KOPT-K1 (cell line): ENCODE data around the gene LAMP5.

ENCODE experiments used
- H3K27ac ChIP-seq: fragments of 200-600 bp; sonication (generic); 2 replicates; pipeline ENCODE4 v1.5.1; 2016; ENCODE audit warnings: antibody characterized with exemption, mild to moderate bottlenecking, low read depth, low read length; ENCODE audit not compliant: poor library complexity, severe bottlenecking
- H3K36me3 ChIP-seq: fragments of 200-600 bp; sonication (generic); 2 replicates; pipeline ENCODE4 v1.5.1; 2017; ENCODE audit warnings: antibody characterized with exemption, mild to moderate bottlenecking, low read length, moderate library complexity; ENCODE audit not compliant: insufficient read depth
- H3K9me3 ChIP-seq: fragments of 200-600 bp; sonication (generic); 2 replicates; pipeline ENCODE4 v1.5.1; 2017; ENCODE audit warnings: antibody characterized with exemption, low read length, mild to moderate bottlenecking; ENCODE audit not compliant: insufficient read depth, poor library complexity, severe bottlenecking

Gene LAMP5

DNA sequence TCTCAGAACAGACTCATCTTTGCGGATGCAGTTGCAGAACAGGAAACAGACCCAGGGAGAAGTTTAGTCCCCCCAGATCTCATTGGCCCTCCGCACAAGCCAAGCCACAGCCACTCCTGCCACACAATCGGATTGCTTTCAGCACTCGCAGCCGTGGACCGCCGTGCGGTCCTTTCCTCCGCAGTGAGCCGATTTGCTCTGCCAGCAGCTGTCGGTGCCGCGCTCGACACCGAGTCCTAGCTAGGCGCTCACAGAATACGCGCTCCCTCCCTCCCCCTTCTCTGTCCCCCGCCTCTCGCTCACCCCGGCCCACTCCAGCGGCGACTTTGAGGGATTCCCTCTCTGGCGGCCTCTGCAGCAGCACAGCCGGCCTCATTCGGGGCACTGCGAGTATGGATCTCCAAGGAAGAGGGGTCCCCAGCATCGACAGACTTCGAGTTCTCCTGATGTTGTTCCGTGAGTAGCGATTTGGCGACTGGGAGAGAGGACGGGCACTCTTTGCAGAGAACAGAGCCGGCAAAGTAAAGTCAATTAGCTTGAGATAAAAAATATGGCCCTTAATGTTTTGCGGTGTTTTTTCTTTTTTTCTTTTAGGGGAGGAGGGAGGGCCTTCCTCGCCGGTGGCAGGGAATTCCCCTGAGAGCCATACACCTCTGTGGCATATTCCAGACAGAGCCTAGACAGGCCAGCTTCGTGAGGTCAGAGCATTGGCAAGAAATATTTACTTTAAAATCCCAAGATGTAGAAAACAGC, at the start of gene LAMP5:
TSS of gene LAMP5 (plus strand) at position 130 of the 753 bp plus-strand sequence. CDS start at position 393, 263 bp downstream.
- no peaks in the 10 kb centered on the region for H3K36me3 ChIP-seq
- H3K9me3 ChIP-seq: no peaks in the 10 kb centered on the region
- H3K27ac ChIP-seq: no peak within 1 kb of the TSS

DNA sequence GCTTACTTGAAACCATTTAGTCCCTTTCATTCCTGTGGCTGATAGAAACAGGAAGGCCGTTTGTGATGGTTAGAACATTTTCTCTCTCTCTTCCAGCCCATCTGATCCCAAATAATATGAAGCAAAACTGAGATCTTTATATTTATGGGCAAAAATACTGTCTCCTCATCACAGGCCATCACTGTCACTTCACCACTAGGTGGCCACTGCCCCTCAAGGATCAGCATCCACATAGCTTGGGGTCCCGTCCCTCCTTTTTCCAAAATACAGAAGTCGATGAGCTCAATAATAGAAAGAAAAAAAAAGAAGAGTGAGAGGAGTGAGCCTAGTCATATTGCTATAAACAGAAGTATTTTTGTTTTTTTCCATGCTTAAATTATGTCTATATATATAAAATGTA, 46.4 kb upstream of the LAMP5 start:
- Histone ChIP-seq H3K27ac (no peak overlapping the region), H3K36me3 (no peaks in the 10 kb centered on the region), H3K9me3 (no peaks in the 10 kb centered on the region)

DNA sequence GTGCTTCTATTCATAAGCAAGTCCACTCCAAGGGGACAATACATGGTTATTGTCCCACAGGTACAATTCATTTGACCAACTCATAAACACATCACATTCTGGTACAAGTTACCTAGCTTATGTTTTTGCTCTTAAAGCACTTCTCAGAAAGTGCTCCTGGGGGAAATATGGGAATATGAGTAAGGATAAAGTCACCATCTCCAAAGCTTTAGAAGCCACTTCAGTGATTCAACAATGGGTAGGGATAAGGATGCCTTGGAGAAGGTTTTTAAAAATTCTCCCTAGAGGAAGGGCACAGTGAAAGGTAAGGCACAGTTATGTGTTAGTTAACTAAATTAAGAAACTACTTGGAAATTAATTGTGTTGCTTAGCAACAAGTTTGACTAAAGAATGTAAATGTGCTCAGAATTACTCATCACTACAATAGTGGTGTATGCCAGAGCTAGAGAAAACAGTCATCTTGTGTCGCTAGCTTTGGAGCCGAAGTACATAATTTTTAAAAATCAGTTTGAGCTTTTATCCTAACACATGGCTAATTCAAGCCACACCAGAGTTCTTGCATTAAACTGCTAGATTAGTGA, 39.5 kb upstream of the LAMP5 start:
- H3K27ac ChIP-seq: no peak overlapping the region
- no peaks in the 10 kb centered on the region for H3K9me3 ChIP-seq
- no peaks in the 10 kb centered on the region for H3K36me3 ChIP-seq

DNA sequence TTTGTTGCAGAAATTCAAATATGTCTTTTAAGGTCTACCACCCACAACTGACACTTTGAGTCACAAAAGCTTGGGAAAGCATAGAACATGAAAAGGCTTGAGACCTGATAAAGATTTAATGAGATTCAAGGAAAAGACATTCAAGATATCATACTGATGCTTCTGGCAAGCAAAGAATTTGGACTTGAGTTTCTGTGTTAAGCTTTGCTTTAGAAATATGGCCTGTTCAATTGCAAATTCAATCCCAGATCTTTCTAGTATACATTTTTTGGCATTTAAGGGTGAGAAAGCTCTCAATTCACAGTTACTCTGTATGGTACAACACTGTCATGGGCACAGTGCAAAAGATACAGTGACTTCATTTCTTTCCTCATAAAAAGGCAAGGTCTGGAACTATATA, 38.9 kb upstream of the LAMP5 start:
- Histone ChIP-seq H3K36me3 (no peaks in the 10 kb centered on the region), H3K9me3 (no peaks in the 10 kb centered on the region), H3K27ac (no peak overlapping the region)

DNA sequence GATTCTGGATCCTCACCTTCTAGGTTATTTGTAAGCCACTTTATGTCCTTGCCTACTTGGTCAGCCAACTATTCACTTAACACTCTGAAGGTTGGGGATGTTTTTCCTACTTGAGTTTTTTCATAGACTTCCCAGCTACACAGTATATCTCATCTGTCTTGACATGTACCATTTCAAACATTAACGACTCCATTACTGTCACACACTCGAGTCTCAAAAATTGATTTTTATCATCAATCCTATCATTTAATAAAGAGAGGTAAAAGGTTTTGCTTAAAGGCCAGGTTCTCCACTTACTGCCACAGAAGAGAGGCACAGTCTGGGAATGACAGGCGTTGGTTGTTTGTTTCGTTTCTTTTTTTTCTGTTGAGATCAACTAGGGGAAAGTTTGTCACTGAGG, 38.2 kb upstream of the LAMP5 start:
- no peaks in the 10 kb centered on the region for H3K36me3 ChIP-seq
- H3K9me3 ChIP-seq: no peaks in the 10 kb centered on the region
- no peak overlapping the region for H3K27ac ChIP-seq

DNA sequence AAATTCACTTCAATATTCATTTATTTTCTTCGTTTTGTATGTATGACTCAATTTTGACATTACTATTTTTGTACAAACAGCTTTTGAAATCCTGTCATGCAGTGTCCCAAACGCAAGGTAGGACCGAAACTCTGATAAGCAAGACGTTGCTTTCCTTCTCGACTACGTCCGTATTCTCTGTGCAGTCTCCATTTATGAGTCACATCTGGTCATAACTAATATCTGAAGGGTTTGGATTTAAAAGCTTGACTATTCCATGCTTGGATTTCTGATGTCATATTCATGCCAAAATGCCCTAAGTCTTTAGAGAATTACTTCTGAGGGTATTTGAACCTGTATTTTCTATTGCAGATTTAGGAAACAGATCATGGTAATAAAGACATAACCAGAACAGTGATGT, 37.8 kb upstream of the LAMP5 start:
- H3K27ac ChIP-seq: no peak overlapping the region
- no peaks in the 10 kb centered on the region for H3K9me3 ChIP-seq

DNA sequence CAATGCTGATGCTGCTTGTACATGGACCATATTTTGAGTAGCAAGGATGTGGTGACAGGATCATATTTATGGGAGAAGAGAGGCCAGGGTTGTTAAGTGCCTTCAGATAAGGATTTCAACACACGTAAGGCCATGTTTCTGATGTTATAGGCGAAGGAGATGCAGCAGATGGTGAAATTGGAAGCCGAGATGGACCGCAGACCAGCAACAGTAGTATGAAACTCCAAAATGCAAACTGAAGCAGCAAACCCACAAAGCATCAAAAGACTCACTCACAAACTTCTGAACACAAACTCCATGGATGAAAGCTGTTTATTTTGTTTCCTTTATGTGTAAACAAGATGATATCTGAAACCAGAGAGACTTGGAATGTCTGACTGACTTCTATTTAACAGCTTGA, 35.6 kb upstream of the LAMP5 start:
- Histone ChIP-seq H3K27ac (no peak overlapping the region), H3K9me3 (no peaks in the 10 kb centered on the region)

More for the DNA sequence above, 37.8 kb upstream of the LAMP5 start:
- H3K36me3 ChIP-seq: no peaks in the 10 kb centered on the region

GRCh38 chr20:9480066-9480465, 34.3 kb upstream of the LAMP5 start:
- Histone ChIP-seq H3K36me3 (no peaks in the 10 kb centered on the region), H3K27ac (no peak overlapping the region), H3K9me3 (no peaks in the 10 kb centered on the region)

More for the DNA sequence above, 35.6 kb upstream of the LAMP5 start:
- no peaks in the 10 kb centered on the region for H3K36me3 ChIP-seq

GRCh38 chr20:9482180-9482579, 32.2 kb upstream of the LAMP5 start:
- no peak overlapping the region for H3K27ac ChIP-seq
- no peaks in the 10 kb centered on the region for H3K36me3 ChIP-seq
- H3K9me3 ChIP-seq: no peaks in the 10 kb centered on the region

DNA sequence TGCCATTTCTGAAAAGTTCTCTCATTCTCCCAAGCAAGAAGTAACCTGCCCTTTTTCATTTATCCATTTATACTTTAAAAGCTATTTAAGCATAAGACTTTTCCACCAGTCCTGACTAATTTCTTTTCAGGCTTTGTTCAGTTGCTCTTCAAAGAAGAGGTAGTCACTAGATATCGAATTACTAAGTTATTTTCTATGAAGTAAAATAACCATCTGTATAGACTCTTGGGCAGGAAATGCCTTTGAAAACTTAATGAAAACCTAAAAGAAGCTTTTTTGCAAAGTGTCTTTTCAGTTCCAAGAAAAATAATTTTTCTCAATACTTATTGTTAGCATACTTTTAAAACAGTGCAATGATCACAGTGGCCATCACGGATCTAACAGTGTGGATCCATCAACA, 31.3 kb upstream of the LAMP5 start:
- H3K36me3 ChIP-seq: no peaks in the 10 kb centered on the region
- no peak overlapping the region for H3K27ac ChIP-seq
- H3K9me3 ChIP-seq: no peaks in the 10 kb centered on the region

DNA sequence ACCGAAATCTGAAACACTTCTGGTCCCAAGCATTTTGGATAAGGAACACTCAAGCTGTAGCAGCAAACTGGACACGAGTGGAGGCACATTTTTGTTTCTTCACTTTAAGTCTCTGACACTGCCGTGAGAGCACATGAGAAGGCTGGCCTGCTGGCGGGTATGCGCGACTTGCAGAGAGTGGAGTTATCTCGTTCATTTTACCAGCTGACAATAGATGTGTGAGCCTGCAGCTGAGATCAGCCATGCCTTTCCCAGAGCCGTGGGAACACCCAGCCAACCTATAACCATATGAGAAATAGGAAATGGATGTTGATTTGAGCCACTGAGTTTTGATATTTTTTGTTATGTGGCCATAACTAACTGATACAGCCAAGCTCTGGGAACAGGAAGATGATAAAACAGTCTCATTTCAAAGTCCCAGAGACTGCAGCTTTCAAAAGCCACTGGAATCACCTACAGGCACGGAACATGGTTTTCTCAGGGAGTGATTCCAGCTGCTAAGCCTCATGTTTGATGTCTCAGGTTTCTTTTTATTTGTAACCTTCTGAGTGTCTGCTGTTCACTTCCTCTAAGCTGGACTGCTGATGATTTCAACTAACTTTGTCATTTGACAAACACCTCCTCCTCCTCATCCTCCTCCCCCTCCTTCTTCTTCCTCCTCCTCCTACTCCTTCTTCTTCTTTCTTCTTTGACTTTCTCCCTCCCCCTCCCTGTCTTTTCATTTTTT, 28.6 kb upstream of the LAMP5 start:
- no peak overlapping the region for H3K27ac ChIP-seq
- no peaks in the 10 kb centered on the region for H3K9me3 ChIP-seq
- H3K36me3 ChIP-seq: no peaks in the 10 kb centered on the region

DNA sequence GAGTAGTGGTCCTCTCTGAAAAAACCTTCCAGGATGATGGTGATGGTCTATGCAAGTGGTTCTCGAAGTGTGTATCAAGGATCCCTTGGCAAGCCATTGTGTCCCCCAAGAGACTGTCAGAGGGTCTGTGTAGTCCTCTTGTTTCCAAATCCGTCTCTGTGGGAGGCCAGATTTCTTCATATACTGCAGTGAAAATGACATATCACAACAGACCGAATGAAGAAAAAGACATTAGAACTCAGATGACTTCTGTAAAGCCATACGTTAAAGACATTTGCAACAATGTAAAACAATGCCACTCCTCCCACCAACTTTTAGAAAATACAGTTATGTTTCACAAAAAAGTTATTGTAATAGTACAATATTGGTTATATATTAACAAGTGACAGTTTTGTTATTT, 27.2 kb upstream of the LAMP5 start:
- H3K27ac ChIP-seq: no peak overlapping the region
- H3K36me3 ChIP-seq: no peaks in the 10 kb centered on the region

DNA sequence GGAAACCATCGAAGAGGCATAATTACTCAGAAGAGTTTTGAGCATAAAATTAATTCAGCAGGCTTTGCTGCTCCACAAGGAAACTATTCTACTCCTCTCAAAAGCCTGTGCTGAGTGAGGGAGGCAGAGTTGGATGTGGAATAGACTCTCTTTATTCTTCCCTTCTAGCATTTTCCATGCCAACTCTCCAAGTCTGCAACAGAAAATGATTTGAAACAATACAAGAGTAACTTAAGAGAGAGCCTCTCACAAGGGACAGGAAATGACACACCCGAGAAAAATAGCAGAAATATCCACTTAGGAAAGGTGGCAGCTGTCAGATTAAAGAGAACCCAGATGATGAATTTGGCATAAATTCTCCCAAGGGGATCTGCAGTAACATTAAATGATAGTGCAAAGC, 26.3 kb upstream of the LAMP5 start:
- Histone ChIP-seq H3K9me3 (no peaks in the 10 kb centered on the region), H3K36me3 (no peaks in the 10 kb centered on the region), H3K27ac (no peak overlapping the region)

More for the DNA sequence above, 27.2 kb upstream of the LAMP5 start:
- H3K9me3 ChIP-seq: no peaks in the 10 kb centered on the region

DNA sequence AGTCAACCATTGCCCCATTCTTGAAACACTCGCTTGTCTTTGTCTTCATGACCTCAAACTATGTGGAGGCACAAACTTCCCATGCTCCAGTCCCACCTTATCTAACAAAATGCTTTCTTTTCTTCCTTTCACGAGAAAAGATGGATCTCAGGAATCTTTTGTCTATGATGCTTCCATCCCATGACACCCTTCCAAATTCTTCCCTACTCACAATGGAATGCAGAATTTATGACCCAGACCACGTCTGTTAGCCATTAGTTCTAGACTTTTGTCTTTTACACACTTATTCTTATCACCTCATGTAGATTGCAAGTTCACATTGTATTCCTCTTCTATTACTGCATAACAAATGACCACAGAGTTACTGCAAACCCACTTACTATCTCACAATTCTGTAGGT, 24.2 kb upstream of the LAMP5 start:
- no peaks in the 10 kb centered on the region for H3K9me3 ChIP-seq
- H3K27ac ChIP-seq: no peak overlapping the region
- H3K36me3 ChIP-seq: no peaks in the 10 kb centered on the region

GRCh38 chr20:9490631-9491030, 23.8 kb upstream of the LAMP5 start:
- H3K27ac ChIP-seq: no peak overlapping the region
- no peaks in the 10 kb centered on the region for H3K9me3 ChIP-seq
- no peaks in the 10 kb centered on the region for H3K36me3 ChIP-seq
